PC-3 (cell line): Measurements from ENCODE around the gene GRIA4.

Experiments used
- EZH2 ChIP-seq: fragments of 300-600 bp; sonication (generic); IDR thresholded peaks from one replicate; pipeline ENCODE4 v1.6.1; 2017; ENCODE audit warnings: antibody characterized with exemption, mild to moderate bottlenecking, low read length; ENCODE audit not compliant: unreplicated experiment
- TF ChIP-seq, protein P1 (sequence below): fragments of 300-600 bp; sonication (generic); conservative IDR thresholded peaks from 2 replicates; pipeline ENCODE4 v1.5.1; 2017; ENCODE audit warnings: antibody characterized with exemption, low read depth, mild to moderate bottlenecking, low read length

DNA sequence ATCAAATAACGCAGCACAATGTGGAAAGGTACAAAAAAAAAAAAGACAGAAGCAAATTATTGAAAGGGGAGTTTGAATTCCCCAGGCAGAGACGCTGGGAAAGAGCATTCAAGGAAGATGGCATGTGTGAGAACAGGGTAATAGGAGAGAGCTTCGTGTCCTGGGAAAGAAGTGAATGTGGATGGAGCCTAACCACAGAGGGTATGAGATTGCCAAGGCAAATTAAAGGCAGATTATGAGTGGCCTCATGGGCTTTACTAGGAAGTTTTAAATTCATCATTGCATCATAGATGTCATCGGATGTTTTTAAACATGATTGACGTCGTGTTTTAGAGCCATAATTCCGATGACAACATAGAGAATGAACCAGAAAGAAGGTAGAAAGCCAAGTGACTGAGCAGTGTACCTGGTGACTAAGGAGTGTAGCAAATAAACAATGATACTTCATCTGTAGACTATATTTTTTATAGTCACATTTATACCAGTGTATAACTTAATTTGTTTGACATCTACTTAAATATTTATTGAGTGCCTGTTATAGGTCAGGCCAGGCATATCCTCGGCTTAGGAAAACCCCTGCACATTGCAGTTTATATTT, 260.7 kb downstream of the GRIA4 start:
- TF ChIP-seq, protein P1, sequence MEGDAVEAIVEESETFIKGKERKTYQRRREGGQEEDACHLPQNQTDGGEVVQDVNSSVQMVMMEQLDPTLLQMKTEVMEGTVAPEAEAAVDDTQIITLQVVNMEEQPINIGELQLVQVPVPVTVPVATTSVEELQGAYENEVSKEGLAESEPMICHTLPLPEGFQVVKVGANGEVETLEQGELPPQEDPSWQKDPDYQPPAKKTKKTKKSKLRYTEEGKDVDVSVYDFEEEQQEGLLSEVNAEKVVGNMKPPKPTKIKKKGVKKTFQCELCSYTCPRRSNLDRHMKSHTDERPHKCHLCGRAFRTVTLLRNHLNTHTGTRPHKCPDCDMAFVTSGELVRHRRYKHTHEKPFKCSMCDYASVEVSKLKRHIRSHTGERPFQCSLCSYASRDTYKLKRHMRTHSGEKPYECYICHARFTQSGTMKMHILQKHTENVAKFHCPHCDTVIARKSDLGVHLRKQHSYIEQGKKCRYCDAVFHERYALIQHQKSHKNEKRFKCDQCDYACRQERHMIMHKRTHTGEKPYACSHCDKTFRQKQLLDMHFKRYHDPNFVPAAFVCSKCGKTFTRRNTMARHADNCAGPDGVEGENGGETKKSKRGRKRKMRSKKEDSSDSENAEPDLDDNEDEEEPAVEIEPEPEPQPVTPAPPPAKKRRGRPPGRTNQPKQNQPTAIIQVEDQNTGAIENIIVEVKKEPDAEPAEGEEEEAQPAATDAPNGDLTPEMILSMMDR = no peak
- TF ChIP-seq EZH2 = no peak
